GM12878 (cell line): ENCODE measurements around the gene TMEM163.

ENCODE experiments used
- CBFB ChIP-seq: IDR thresholded peaks from 2 replicates; pipeline ENCODE4 v1.6.1; 2016; ENCODE audit warnings: antibody characterized with exemption, low read depth
- FOS ChIP-seq: IDR thresholded peaks from 3 replicates; pipeline ENCODE4 v1.6.1; 2011; ENCODE audit warnings: borderline replicate concordance; ENCODE audit not compliant: insufficient read length; ENCODE audit errors: extremely low read depth
- NRF1 ChIP-seq: conservative IDR thresholded peaks from 2 replicates; pipeline ENCODE4 v1.6.1; 2011; ENCODE audit warnings: mild to moderate bottlenecking, low read depth, low read length, improper control_type of control experiment
- TCF12 ChIP-seq: IDR thresholded peaks from 2 replicates; pipeline ENCODE4 v1.6.1; 2011; ENCODE audit warnings: low read depth, mild to moderate bottlenecking, low read length
- ZNF274 ChIP-seq: IDR thresholded peaks from one replicate; pipeline ENCODE4 v1.8.0; 2011; ENCODE audit not compliant: insufficient read length, insufficient read depth
- TF ChIP-seq, protein P1 (sequence below): IDR thresholded peaks from 2 replicates; pipeline ENCODE4 v1.6.1; 2011; ENCODE audit warnings: low read depth, mild to moderate bottlenecking, low read length, moderate library complexity, borderline replicate concordance; ENCODE audit errors: extremely low read depth
- TF ChIP-seq, protein P2 (sequence below): IDR thresholded peaks from 2 replicates; pipeline ENCODE4 v1.6.1; 2012; ENCODE audit warnings: mild to moderate bottlenecking, low read depth, low read length
- TF ChIP-seq, protein P3 (sequence below), 3 experiments: IDR thresholded peaks in 2 of 3; conservative IDR thresholded peaks in 1 of 3; 2 replicates each; pipeline ENCODE4 v1.5.1; 2011; ENCODE audit warnings: low read depth in 3 of 3, low read length in 3 of 3, mild to moderate bottlenecking in 3 of 3, control low read depth in 2 of 3, moderate library complexity in 2 of 3, inconsistent platforms in 1 of 3, mixed read lengths in 1 of 3; ENCODE audit not compliant: control insufficient read depth in 2 of 3, insufficient read depth in 1 of 3; ENCODE audit errors: extremely low read depth in 1 of 3

DNA sequence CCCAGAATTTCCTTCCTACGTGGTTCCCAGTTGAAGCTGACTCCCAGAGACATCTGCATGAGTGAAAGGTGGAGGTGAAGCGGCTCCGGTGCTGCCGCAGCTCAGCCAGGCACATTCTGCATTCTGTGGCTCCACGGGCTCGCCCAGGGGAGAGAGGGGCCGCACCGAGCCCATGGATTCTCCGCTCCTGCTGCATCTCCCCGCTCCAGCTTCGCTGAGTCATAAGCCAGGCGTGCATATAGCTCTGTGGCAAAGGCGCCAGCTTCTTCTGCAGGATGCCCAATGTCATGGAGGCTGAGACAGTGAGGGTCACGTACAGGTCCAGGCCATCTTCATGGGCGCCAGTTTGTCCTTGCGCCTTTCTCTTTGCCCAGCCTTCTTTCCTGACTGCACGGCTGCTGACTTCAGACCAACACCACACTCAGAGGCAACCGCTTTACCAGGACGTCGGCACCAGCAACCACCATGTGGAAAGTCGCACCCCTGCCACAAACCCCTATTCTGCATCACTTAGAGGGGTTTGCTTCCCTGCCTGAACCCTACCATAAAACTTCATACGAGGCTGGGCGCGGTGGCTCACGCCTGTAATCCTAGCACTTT, 249.2 kb downstream of the TMEM163 start:
- TF ChIP-seq, protein P1, sequence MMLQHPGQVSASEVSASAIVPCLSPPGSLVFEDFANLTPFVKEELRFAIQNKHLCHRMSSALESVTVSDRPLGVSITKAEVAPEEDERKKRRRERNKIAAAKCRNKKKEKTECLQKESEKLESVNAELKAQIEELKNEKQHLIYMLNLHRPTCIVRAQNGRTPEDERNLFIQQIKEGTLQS: no peak
- TF ChIP-seq TCF12: no peak
- no peak for TF ChIP-seq ZNF274
- TF ChIP-seq, protein P2, sequence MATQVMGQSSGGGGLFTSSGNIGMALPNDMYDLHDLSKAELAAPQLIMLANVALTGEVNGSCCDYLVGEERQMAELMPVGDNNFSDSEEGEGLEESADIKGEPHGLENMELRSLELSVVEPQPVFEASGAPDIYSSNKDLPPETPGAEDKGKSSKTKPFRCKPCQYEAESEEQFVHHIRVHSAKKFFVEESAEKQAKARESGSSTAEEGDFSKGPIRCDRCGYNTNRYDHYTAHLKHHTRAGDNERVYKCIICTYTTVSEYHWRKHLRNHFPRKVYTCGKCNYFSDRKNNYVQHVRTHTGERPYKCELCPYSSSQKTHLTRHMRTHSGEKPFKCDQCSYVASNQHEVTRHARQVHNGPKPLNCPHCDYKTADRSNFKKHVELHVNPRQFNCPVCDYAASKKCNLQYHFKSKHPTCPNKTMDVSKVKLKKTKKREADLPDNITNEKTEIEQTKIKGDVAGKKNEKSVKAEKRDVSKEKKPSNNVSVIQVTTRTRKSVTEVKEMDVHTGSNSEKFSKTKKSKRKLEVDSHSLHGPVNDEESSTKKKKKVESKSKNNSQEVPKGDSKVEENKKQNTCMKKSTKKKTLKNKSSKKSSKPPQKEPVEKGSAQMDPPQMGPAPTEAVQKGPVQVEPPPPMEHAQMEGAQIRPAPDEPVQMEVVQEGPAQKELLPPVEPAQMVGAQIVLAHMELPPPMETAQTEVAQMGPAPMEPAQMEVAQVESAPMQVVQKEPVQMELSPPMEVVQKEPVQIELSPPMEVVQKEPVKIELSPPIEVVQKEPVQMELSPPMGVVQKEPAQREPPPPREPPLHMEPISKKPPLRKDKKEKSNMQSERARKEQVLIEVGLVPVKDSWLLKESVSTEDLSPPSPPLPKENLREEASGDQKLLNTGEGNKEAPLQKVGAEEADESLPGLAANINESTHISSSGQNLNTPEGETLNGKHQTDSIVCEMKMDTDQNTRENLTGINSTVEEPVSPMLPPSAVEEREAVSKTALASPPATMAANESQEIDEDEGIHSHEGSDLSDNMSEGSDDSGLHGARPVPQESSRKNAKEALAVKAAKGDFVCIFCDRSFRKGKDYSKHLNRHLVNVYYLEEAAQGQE: no peak
- no peak for TF ChIP-seq CBFB
- no peak for TF ChIP-seq NRF1
- TF ChIP-seq, protein P3, sequence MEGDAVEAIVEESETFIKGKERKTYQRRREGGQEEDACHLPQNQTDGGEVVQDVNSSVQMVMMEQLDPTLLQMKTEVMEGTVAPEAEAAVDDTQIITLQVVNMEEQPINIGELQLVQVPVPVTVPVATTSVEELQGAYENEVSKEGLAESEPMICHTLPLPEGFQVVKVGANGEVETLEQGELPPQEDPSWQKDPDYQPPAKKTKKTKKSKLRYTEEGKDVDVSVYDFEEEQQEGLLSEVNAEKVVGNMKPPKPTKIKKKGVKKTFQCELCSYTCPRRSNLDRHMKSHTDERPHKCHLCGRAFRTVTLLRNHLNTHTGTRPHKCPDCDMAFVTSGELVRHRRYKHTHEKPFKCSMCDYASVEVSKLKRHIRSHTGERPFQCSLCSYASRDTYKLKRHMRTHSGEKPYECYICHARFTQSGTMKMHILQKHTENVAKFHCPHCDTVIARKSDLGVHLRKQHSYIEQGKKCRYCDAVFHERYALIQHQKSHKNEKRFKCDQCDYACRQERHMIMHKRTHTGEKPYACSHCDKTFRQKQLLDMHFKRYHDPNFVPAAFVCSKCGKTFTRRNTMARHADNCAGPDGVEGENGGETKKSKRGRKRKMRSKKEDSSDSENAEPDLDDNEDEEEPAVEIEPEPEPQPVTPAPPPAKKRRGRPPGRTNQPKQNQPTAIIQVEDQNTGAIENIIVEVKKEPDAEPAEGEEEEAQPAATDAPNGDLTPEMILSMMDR (IDR thresholded peaks at IDR 0.05 in 2 of 3, conservative IDR thresholded peaks at IDR 0.05 in 1 of 3; ENCODE audit: control insufficient read depth in 2 of 3, extremely low read depth in 1 of 3, insufficient read depth in 1 of 3, low read depth in 3 of 3, low read length in 3 of 3): no peak
- no peak for TF ChIP-seq FOS
